IMR-90 (cell line): ENCODE measurements around the gene ATP10B. TPM values are rescaled to one million over a fixed set of nuclear protein-coding genes. Genes with fewer than 3 reads are reported as not detected.

Experiments used
- ATAC-seq: fragments of 200-7000 bp; cut with Tn5 transposase; 2 replicates; pipeline ENCODE4 v1.9.1; 2020; ENCODE audit warnings: low read depth, mild to moderate bottlenecking, moderate library complexity
- BruUV-seq: library from RNA; stranded (reverse); fragments of 400-500 nt; replicated peaks from 2 replicates; lab custom pipeline; 2021; lab: Mats Ljungman, UMichigan
- CTCF ChIA-PET: fragments of 300-600 bp; formaldehyde crosslinking; extraction: SDS; loops from one replicate; lab custom pipeline; 2021; ENCODE audit warnings: antibody characterized with exemption; lab: Yijun Ruan, JAX
- POLR2A ChIA-PET: fragments of 300-600 bp; sonication (Branson Sonifier 250); formaldehyde crosslinking; loops from one replicate; lab custom pipeline; 2022; ENCODE audit warnings: antibody characterized with exemption; ENCODE audit not compliant: unreplicated experiment; lab: Charles Lee
- DNase-seq: peaks from one replicate; pipeline ENCODE4 v3.0.0; 2013
- H2AFZ ChIP-seq: replicated peaks from 2 replicates; pipeline ENCODE3; 2013; ENCODE audit warnings: low read length, mild to moderate bottlenecking; ENCODE audit not compliant: poor library complexity
- H2AK5ac ChIP-seq: 2 replicates; pipeline ENCODE4 v1.6.1; 2013; ENCODE audit warnings: low read depth, low read length, inconsistent platforms
- H2AK9ac ChIP-seq: replicated peaks from 2 replicates; pipeline ENCODE3; 2013; ENCODE audit warnings: mild to moderate bottlenecking, low read depth, low read length, moderate library complexity; ENCODE audit not compliant: poor library complexity
- H2BK120ac ChIP-seq: 2 replicates; pipeline ENCODE4 v1.6.1; 2013; ENCODE audit warnings: low read depth, low read length, inconsistent platforms
- H2BK15ac ChIP-seq: 3 replicates; pipeline ENCODE4 v1.6.1; 2013; ENCODE audit warnings: low read depth, low read length, inconsistent platforms
- H2BK20ac ChIP-seq: 2 replicates; pipeline ENCODE4 v1.6.1; 2013; ENCODE audit warnings: low read depth, mild to moderate bottlenecking, inconsistent platforms, low read length, moderate library complexity
- H2BK5ac ChIP-seq: 2 replicates; pipeline ENCODE4 v1.6.1; 2013; ENCODE audit warnings: mild to moderate bottlenecking, low read depth, low read length, inconsistent platforms; ENCODE audit not compliant: poor library complexity, severe bottlenecking
- H3K14ac ChIP-seq: replicated peaks from 2 replicates; pipeline ENCODE4 v1.6.1; 2013; ENCODE audit warnings: low read depth, low read length, inconsistent platforms
- H3K18ac ChIP-seq: 2 replicates; pipeline ENCODE4 v1.6.1; 2013; ENCODE audit warnings: low read depth, low read length, control low read depth
- H3K23ac ChIP-seq: 2 replicates; pipeline ENCODE4 v1.6.1; 2013; ENCODE audit warnings: low read depth, low read length, inconsistent platforms
- H3K27ac ChIP-seq: 2 replicates; pipeline ENCODE4 v1.5.1; 2013; ENCODE audit warnings: mild to moderate bottlenecking, control low read depth, low read length; ENCODE audit not compliant: insufficient read depth
- H3K27me3 ChIP-seq: 2 replicates; pipeline ENCODE4 v1.6.1; 2013; ENCODE audit warnings: low read length; ENCODE audit not compliant: control insufficient read depth, insufficient read depth
- H3K36me3 ChIP-seq: 2 replicates; pipeline ENCODE4 v1.6.1; 2013; ENCODE audit warnings: low read length, mixed read lengths; ENCODE audit not compliant: control insufficient read depth, insufficient read depth
- H3K4ac ChIP-seq: 2 replicates; pipeline ENCODE4 v1.6.1; 2013; ENCODE audit warnings: low read depth, low read length, inconsistent platforms
- H3K4me1 ChIP-seq: 2 replicates; pipeline ENCODE4 v1.6.1; 2013; ENCODE audit warnings: low read length, mixed read lengths; ENCODE audit not compliant: control insufficient read depth, insufficient read depth
- H3K4me2 ChIP-seq: 2 replicates; pipeline ENCODE4 v1.6.1; 2013; ENCODE audit warnings: low read depth, mild to moderate bottlenecking, control low read depth, low read length, moderate library complexity
- H3K4me3 ChIP-seq: 2 replicates; pipeline ENCODE4 v1.5.1; 2013; ENCODE audit warnings: low read depth, mild to moderate bottlenecking, control low read depth, low read length, moderate library complexity; ENCODE audit not compliant: insufficient read depth
- H3K56ac ChIP-seq: 2 replicates; pipeline ENCODE4 v1.6.1; 2013; ENCODE audit warnings: low read length, inconsistent platforms; ENCODE audit not compliant: insufficient read depth; ENCODE audit errors: extremely low read depth
- H3K79me1 ChIP-seq, 2 experiments: 2 replicates each; pipeline ENCODE4 v1.6.1; 2013; ENCODE audit warnings: low read length in 2 of 2, inconsistent platforms in 1 of 2, low read depth in 1 of 2
- H3K9ac ChIP-seq: 2 replicates; pipeline ENCODE4 v1.6.1; 2013; ENCODE audit warnings: low read depth, low read length, control low read depth
- H3K9me1 ChIP-seq: 2 replicates; pipeline ENCODE4 v1.6.1; 2013; ENCODE audit warnings: low read length, inconsistent platforms; ENCODE audit not compliant: insufficient read depth
- H3K9me3 ChIP-seq: 2 replicates; pipeline ENCODE4 v1.6.1; 2013; ENCODE audit warnings: low read length; ENCODE audit not compliant: control insufficient read depth, insufficient read depth
- H4K20me1 ChIP-seq: 2 replicates; pipeline ENCODE4 v1.6.1; 2013; ENCODE audit warnings: low read length, inconsistent platforms; ENCODE audit not compliant: insufficient read depth
- H4K5ac ChIP-seq: 2 replicates; pipeline ENCODE4 v1.6.1; 2013; ENCODE audit warnings: mild to moderate bottlenecking, low read depth, low read length, control low read depth
- H4K8ac ChIP-seq, 2 experiments: 2 replicates each; pipeline ENCODE4 v1.6.1; 2013; ENCODE audit warnings: low read depth in 2 of 2, low read length in 2 of 2, control low read depth in 1 of 2, inconsistent platforms in 1 of 2
- H4K91ac ChIP-seq: 2 replicates; pipeline ENCODE4 v1.6.1; 2013; ENCODE audit warnings: low read depth, low read length, inconsistent platforms; ENCODE audit not compliant: insufficient read depth
- CHD1 ChIP-seq: IDR thresholded peaks from 2 replicates; pipeline ENCODE4 v1.6.1; 2012; ENCODE audit warnings: low read depth, low read length, improper control_type of control experiment
- ELK1 ChIP-seq: fragments of 150-350 bp; IDR thresholded peaks from 2 replicates; pipeline ENCODE4 v1.6.1; 2016; ENCODE audit warnings: low read depth, mild to moderate bottlenecking, low read length, moderate library complexity, borderline replicate concordance
- FOS ChIP-seq: fragments of 150-350 bp; IDR thresholded peaks from 2 replicates; pipeline ENCODE4 v1.6.1; 2016; ENCODE audit warnings: low read depth, low read length
- MAFK ChIP-seq: IDR thresholded peaks from 2 replicates; pipeline ENCODE4 v1.6.1; 2012; ENCODE audit warnings: low read depth, low read length, improper control_type of control experiment
- MAZ ChIP-seq: IDR thresholded peaks from 2 replicates; pipeline ENCODE4 v1.6.1; 2012; ENCODE audit warnings: low read depth, mild to moderate bottlenecking, low read length, improper control_type of control experiment, moderate library complexity, borderline replicate concordance
- POLR2A ChIP-seq: IDR thresholded peaks from 2 replicates; pipeline ENCODE4 v1.6.1; 2012; ENCODE audit warnings: mild to moderate bottlenecking, low read depth, low read length
- RCOR1 ChIP-seq: IDR thresholded peaks from 2 replicates; pipeline ENCODE4 v1.6.1; 2012; ENCODE audit warnings: mild to moderate bottlenecking, low read length, improper control_type of control experiment; ENCODE audit not compliant: insufficient replicate concordance
- SMC3 ChIP-seq: fragments of 150-350 bp; IDR thresholded peaks from 2 replicates; pipeline ENCODE4 v1.6.1; 2016; ENCODE audit warnings: low read depth, mild to moderate bottlenecking, antibody characterized with exemption, low read length, moderate library complexity
- USF2 ChIP-seq: fragments of 150-350 bp; IDR thresholded peaks from 2 replicates; pipeline ENCODE4 v1.6.1; 2017; ENCODE audit warnings: mild to moderate bottlenecking, antibody characterized with exemption, low read length, low read depth
- WGBS, 2 experiments: methylation state at CpG; one replicate each; pipeline versions ENCODE4 v1.1.5 to v1.1.7; 2013; ENCODE audit warnings: missing lambda C conversion rate in 2 of 2; ENCODE audit not compliant: insufficient read length in 1 of 2; ENCODE audit errors: extremely low coverage in 2 of 2; 5-methylcytosine and 5-hydroxymethylcytosine counted together
- dilution Hi-C: fragments of 300-500 bp; cut with HindIII; formaldehyde crosslinking; loops from one replicate; pipeline ENCODE4 v1.14.3; 2018; ENCODE audit warnings: low sequenced_read_pairs; ENCODE audit not compliant: unreplicated experiment
- in situ Hi-C: fragments of 300-500 bp; cut with MboI; formaldehyde crosslinking; loops from 3 replicates; pipeline ENCODE4 v1.14.3; 2019; ENCODE audit warnings: low sequenced_read_pairs, inconsistent platforms, mixed read lengths
- intact Hi-C: fragments of 100-400 bp; cut with micrococcal nuclease; formaldehyde crosslinking; loops from 2 replicates; pipeline ENCODE4 v1.10.0; 2022
- polyA plus RNA-seq, 3 experiments: library from polyadenylated mRNA; depleted of rRNA; stranded (reverse); fragments of >200 nt; gene quantifications; 2 replicates each; pipeline ENCODE4 v1.2.3, GENCODE V29; 2012; ENCODE audit warnings: low replicate concordance in 1 of 3
- total RNA-seq: library from RNA; depleted of rRNA; stranded (reverse); fragments of >200 nt; gene quantifications from 2 replicates; pipeline ENCODE4 v1.2.3, GENCODE V29; 2012

Gene ATP10B
- total and polyA plus RNA-seq, 2 of the 4 experiments (the other 2 are of a cell fraction), result not detected

- dilution Hi-C loops, result no loop called here
- CTCF ChIA-PET, result no interaction called here
- H2BK5ac ChIP-seq, result no peak overlapping the region
Observed at GRCh38 chr5:160635663-160636062, 216.3 kb downstream of the ATP10B start.

More at GRCh38 chr5:160635663-160636062, 216.3 kb downstream of the ATP10B start:
- Histone ChIP-seq H3K79me1 (no peaks in the 10 kb centered on the region), H3K18ac (no peak overlapping the region), H2AFZ (no peak overlapping the region), H3K27me3 (no peaks in the 10 kb centered on the region), H3K9ac (no peak overlapping the region), H3K36me3 (no peaks in the 10 kb centered on the region), H3K4me2 (no peak overlapping the region), H3K14ac (no peak overlapping the region), H4K20me1 (no peaks in the 10 kb centered on the region), H4K5ac (no peak overlapping the region), H4K8ac (no peak overlapping the region), H3K9me3 (peaks cover 13% of the 10 kb centered on the region), H4K91ac (no peak overlapping the region), H3K4ac (no peak overlapping the region), H3K23ac (no peak overlapping the region), H3K56ac (no peak overlapping the region), H2BK15ac (no peak overlapping the region), H3K4me3 (no peak overlapping the region), H2BK120ac (no peak overlapping the region), H2AK5ac (no peak overlapping the region), H2AK9ac (no peak overlapping the region), H3K4me1 (no peaks in the 10 kb centered on the region), H3K9me1 (no peaks in the 10 kb centered on the region), H3K27ac (no peak overlapping the region), H2BK20ac (no peak overlapping the region)
- TF ChIP-seq POLR2A (no peak), FOS (no peak), RCOR1 (no peak), MAZ (no peak), SMC3 (no peak), MAFK (no peak), CHD1 (no peak), USF2 (no peak), ELK1 (no peak)
- intact Hi-C loops, result no loop called here
- WGBS, 2 experiments, result no CpG with 5 or more reads among the region's 4 CpGs
- POLR2A ChIA-PET, result no interaction called here
- no peak for ATAC-seq
- in situ Hi-C loops, result no loop called here
- BruUV-seq, result no TSS peak
- no peak for DNase-seq
